CD4-positive, CD25-positive, alpha-beta regulatory T cell (primary cell): ENCODE results near the gene SELENOF. TPM values are rescaled to one million over a fixed set of nuclear protein-coding genes. Genes with fewer than 3 reads are reported as not detected.

Experiments
- ATAC-seq, 2 donors: fragments of 150-1000 bp; cut with Tn5 transposase; one replicate each; pipeline ENCODE4 v1.10.0; 2021; ENCODE audit warnings: low read depth in 2 of 2, moderate number of reproducible peaks in 2 of 2, moderate library complexity in 1 of 2
- DNase-seq, 3 donors: peaks; one replicate each; pipeline versions ENCODE4 v3.0.0 to v3.0.0-alpha.2; 2012 to 2022; ENCODE audit warnings: mixed read lengths in 1 of 3
- H3K27ac ChIP-seq: one replicate; pipeline ENCODE4 v1.7.0; 2013; ENCODE audit warnings: mild to moderate bottlenecking, low read length; ENCODE audit not compliant: insufficient read depth, poor library complexity, severe bottlenecking
- H3K27me3 ChIP-seq: one replicate; pipeline ENCODE4 v1.7.0; 2013; ENCODE audit warnings: low read length; ENCODE audit not compliant: control insufficient read depth, insufficient read depth
- H3K36me3 ChIP-seq: one replicate; pipeline ENCODE4 v1.7.0; 2013; ENCODE audit warnings: mild to moderate bottlenecking, low read length, moderate library complexity; ENCODE audit not compliant: control insufficient read depth, insufficient read depth
- H3K4me1 ChIP-seq: 2 replicates; pipeline ENCODE4 v1.7.0; 2013; ENCODE audit warnings: mild to moderate bottlenecking, low read length; ENCODE audit not compliant: insufficient read depth, control insufficient read depth, poor library complexity, severe bottlenecking
- H3K4me3 ChIP-seq: one replicate; pipeline ENCODE4 v1.7.0; 2013; ENCODE audit warnings: low read depth, mild to moderate bottlenecking, low read length, moderate library complexity
- H3K9me3 ChIP-seq, 2 experiments: 1 replicate in 1 of 2; 2 replicates in 1 of 2; pipeline ENCODE4 v1.7.0; 2013; ENCODE audit warnings: low read length in 2 of 2, mild to moderate bottlenecking in 1 of 2, moderate library complexity in 1 of 2; ENCODE audit not compliant: control insufficient read depth in 2 of 2
- H3K27ac Mint-ChIP-seq, 3 donors: one replicate each; pipeline ENCODE4 v1.8.0; 2020 to 2022; ENCODE audit warnings: mild to moderate bottlenecking in 3 of 3, mixed read lengths in 3 of 3, moderate library complexity in 2 of 3
- H3K27me3 Mint-ChIP-seq: one replicate; pipeline ENCODE4 v1.8.0; 2022; ENCODE audit warnings: mild to moderate bottlenecking, mixed read lengths
- H3K36me3 Mint-ChIP-seq: one replicate; pipeline ENCODE4 v1.8.0; 2020; ENCODE audit warnings: mixed read lengths
- H3K4me1 Mint-ChIP-seq, 4 donors: one replicate each; pipeline ENCODE4 v1.8.0; 2020 to 2022; ENCODE audit warnings: mixed read lengths in 4 of 4, mild to moderate bottlenecking in 1 of 4
- H3K4me3 Mint-ChIP-seq, 4 donors: one replicate each; pipeline ENCODE4 v1.8.0; 2020 to 2022; ENCODE audit warnings: mild to moderate bottlenecking in 4 of 4, mixed read lengths in 4 of 4, moderate library complexity in 3 of 4
- H3K9me3 Mint-ChIP-seq, 7 donors: one replicate each; pipeline ENCODE4 v1.8.0; 2020 to 2022; ENCODE audit warnings: mixed read lengths in 7 of 7, mild to moderate bottlenecking in 3 of 7, moderate library complexity in 2 of 7
- polyA plus RNA-seq, 4 donors: library from polyadenylated mRNA; unstranded; fragments of 300-500 nt; fragmentation: Illumina TruSeq; gene quantifications; one replicate each; pipeline ENCODE4 v1.2.3, GENCODE V29; 2021
- total RNA-seq: library from RNA; stranded (reverse); gene quantifications from one replicate; pipeline ENCODE4 v1.2.3, GENCODE V29; 2022

Gene SELENOF
- total and polyA plus RNA-seq, 5 donors from 2014 or later = 128 to 322 (median 295) TPM

DNA sequence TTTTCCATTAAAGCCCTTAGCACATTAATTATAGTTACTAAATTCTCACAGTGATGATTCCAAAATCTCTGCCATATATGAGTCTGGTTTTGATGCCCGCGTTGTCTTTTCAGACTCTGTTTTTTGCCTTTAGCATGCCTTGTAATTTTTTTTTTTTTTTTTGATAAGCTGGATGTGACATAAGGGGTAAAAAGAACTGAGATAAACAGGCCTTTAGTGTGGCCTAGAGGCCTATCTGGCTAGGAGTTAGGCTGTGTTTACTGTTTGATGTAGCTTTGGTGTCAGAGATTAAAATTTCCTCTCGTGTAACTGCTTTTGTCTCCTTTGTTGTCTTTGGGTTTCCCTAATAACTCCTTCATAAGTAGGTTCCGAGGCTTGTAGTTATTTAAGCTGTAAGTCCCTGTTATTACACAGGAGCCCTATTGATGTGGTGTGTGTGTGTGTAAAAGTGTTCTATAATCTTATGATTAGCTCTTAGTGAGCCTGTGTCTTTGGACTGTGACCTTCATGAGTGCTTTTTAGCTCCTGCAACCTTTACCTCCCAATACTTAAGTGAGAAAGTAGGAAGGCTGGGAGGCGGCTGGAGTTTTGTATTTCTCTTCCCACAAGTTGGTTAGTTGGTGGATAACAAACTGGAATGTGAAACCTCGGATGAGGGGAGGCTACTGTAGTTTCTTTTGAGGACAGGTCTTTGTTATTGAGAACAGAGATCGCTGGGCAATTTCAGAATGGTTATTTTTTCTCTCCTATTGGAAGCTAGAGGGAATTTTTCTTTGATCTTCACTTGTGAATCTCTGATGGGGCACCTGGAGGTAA is 19.8 kb upstream of the SELENOF start:
- no peak overlapping the region for H3K27ac ChIP-seq
- Mint-ChIP-seq H3K4me1 (peaks cover 11 to 30% (median 29%) of the 10 kb centered on the region in 4 donors), H3K4me3 (peak overlapping the region in 2 of 4 donors; percentile 6 to 23), H3K27ac (peak overlapping the region; percentile 6 to 76 (median 29)), H3K36me3 (no peaks in the 10 kb centered on the region), H3K9me3 (no peaks in the 10 kb centered on the region), H3K27me3 (peaks cover 4% of the 10 kb centered on the region)
- no peak overlapping the region for H3K4me3 ChIP-seq
- H3K36me3 ChIP-seq = no peaks in the 10 kb centered on the region
- H3K4me1 ChIP-seq = no peaks in the 10 kb centered on the region
- ATAC-seq (no peak), DNase-seq (peak in 1 of 3 donors; percentile 7)
- H3K9me3 ChIP-seq = no peaks in the 10 kb centered on the region
- H3K27me3 ChIP-seq = no peaks in the 10 kb centered on the region

- Mint-ChIP-seq H3K4me3 (peak overlapping the region in 1 of 4 donors; percentile 6), H3K9me3 (no peaks in the 10 kb centered on the region), H3K36me3 (no peaks in the 10 kb centered on the region), H3K4me1 (peaks cover 11 to 27% (median 26%) of the 10 kb centered on the region in 4 donors), H3K27ac (peak overlapping the region in 1 of 3 donors; percentile 76), H3K27me3 (peaks cover 4% of the 10 kb centered on the region)
- no peak overlapping the region for H3K4me3 ChIP-seq
- no peak for ATAC-seq
- no peak overlapping the region for H3K27ac ChIP-seq
- no peaks in the 10 kb centered on the region for H3K9me3 ChIP-seq
- DNase-seq = no peak
- H3K4me1 ChIP-seq = no peaks in the 10 kb centered on the region
- no peaks in the 10 kb centered on the region for H3K36me3 ChIP-seq
- H3K27me3 ChIP-seq = no peaks in the 10 kb centered on the region
Observed at GRCh38 chr1:86933051-86933450, 19.1 kb upstream of the SELENOF start.

- H3K4me1 ChIP-seq = no peaks in the 10 kb centered on the region
- no peak overlapping the region for H3K4me3 ChIP-seq
- ATAC-seq (no peak), DNase-seq (no peak)
- no peak overlapping the region for H3K27ac ChIP-seq
- Mint-ChIP-seq H3K27ac (no peak overlapping the region), H3K4me1 (peaks cover 20 to 43% (median 25%) of the 10 kb centered on the region in 4 donors), H3K27me3 (peaks cover 4% of the 10 kb centered on the region), H3K4me3 (no peak overlapping the region), H3K36me3 (peaks cover 4% of the 10 kb centered on the region), H3K9me3 (peaks cover 0 to 17% (median 2%) of the 10 kb centered on the region in 7 donors)
- no peaks in the 10 kb centered on the region for H3K27me3 ChIP-seq
- no peaks in the 10 kb centered on the region for H3K36me3 ChIP-seq
- peaks cover 0 to 9% of the 10 kb centered on the region in 2 experiments for H3K9me3 ChIP-seq
Observed at GRCh38 chr1:86928819-86929218, 14.9 kb upstream of the SELENOF start.

DNA sequence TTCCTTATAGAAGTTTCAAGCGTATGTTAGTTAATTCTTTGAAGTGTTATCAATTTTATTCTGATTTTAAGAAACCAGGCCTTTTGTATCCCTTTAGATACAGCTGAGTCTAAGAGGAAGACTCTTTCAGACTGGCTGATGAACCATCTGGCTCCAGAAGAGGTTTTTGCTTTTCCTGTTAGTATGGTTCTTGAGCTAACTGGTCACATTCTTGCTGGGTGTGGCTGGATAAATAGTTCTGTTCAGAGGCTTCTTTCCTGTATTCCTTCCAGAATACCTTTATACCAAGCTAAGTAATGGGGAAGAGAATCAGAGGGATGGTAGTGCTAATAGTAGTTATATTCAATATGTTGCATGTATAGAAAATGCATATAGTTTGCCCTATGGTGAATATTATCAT is 13.0 kb upstream of the SELENOF start:
- DNase-seq = no peak
- Histone ChIP-seq H3K36me3 (no peaks in the 10 kb centered on the region), H3K9me3 (peaks cover 8 to 18% of the 10 kb centered on the region in 2 experiments), H3K4me3 (no peak overlapping the region), H3K27ac (no peak overlapping the region), H3K4me1 (no peaks in the 10 kb centered on the region), H3K27me3 (no peaks in the 10 kb centered on the region)
- Mint-ChIP-seq H3K4me3 (no peak overlapping the region), H3K36me3 (peaks cover 4% of the 10 kb centered on the region), H3K9me3 (peaks cover 0 to 29% (median 6%) of the 10 kb centered on the region in 7 donors), H3K4me1 (peaks cover 14 to 31% (median 17%) of the 10 kb centered on the region in 4 donors), H3K27me3 (peaks cover under 1% of the 10 kb centered on the region), H3K27ac (no peak overlapping the region)
- ATAC-seq = no peak

DNA sequence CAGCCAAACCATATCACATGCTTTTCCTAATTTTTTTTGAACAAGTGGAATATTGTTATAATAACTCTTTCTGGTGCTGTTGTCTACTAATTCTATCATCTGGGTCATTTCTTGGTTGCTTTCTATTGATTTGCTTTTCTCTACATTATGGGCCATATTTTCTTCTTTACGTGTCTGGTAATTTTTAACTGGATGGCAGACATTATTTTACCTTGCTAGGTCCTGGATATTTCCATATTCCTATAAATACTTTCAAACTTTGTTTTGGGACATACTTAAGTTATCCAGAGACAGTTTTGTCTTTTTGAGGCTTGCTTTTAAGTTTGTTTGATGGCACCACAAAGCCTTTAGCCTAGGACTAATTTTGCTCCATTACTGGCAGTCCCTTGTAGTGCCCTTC is 11.8 kb upstream of the SELENOF start:
- Mint-ChIP-seq H3K4me1 (peaks cover 12 to 30% (median 19%) of the 10 kb centered on the region in 4 donors), H3K27me3 (no peaks in the 10 kb centered on the region), H3K36me3 (peaks cover 8% of the 10 kb centered on the region), H3K4me3 (no peak overlapping the region), H3K27ac (no peak overlapping the region), H3K9me3 (peaks cover 0 to 33% (median 6%) of the 10 kb centered on the region in 7 donors)
- Histone ChIP-seq H3K36me3 (no peaks in the 10 kb centered on the region), H3K27me3 (no peaks in the 10 kb centered on the region), H3K4me3 (no peak overlapping the region), H3K27ac (no peak overlapping the region), H3K4me1 (no peaks in the 10 kb centered on the region), H3K9me3 (peaks cover 12 to 18% of the 10 kb centered on the region in 2 experiments)
- no peak for DNase-seq
- no peak for ATAC-seq

- no peak overlapping the region for H3K4me3 ChIP-seq
- H3K4me1 ChIP-seq = no peaks in the 10 kb centered on the region
- no peak for ATAC-seq
- H3K27me3 Mint-ChIP-seq = no peaks in the 10 kb centered on the region
- H3K27ac ChIP-seq = no peak overlapping the region
- no peak for DNase-seq
- H3K36me3 Mint-ChIP-seq = peaks cover 8% of the 10 kb centered on the region
- peaks cover 12 to 18% of the 10 kb centered on the region in 2 experiments for H3K9me3 ChIP-seq
- no peaks in the 10 kb centered on the region for H3K36me3 ChIP-seq
- H3K9me3 Mint-ChIP-seq = peaks cover 0 to 33% (median 6%) of the 10 kb centered on the region in 7 donors
- no peaks in the 10 kb centered on the region for H3K27me3 ChIP-seq
- no peak overlapping the region for H3K4me3 Mint-ChIP-seq
- H3K4me1 Mint-ChIP-seq = peaks cover 15 to 31% (median 18%) of the 10 kb centered on the region in 4 donors
- H3K27ac Mint-ChIP-seq = no peak overlapping the region
Observed at GRCh38 chr1:86924324-86924960, 10.5 kb upstream of the SELENOF start.

DNA sequence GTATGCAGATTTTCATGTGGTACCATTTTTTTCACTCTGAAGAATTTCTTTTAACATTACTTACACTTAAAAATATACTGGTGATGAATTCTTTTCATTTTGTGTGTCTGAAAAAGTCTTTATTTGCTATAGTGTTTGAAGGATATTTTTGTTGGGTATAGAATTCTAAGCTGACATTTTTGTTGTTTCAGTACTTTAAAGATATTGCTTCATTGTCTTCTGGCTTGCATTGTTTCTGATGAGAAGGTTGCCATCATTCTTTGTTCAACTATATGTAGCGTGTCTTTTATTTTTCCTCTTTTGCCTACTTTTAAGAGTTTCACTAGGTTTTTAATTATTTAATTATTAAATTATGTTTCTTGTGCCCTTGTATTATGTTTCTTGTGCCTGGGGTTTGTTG is 8.5 kb upstream of the SELENOF start:
- H3K36me3 ChIP-seq = no peaks in the 10 kb centered on the region
- no peak for ATAC-seq
- H3K9me3 ChIP-seq = peaks cover 12 to 18% of the 10 kb centered on the region in 2 experiments
- H3K27ac ChIP-seq = no peak overlapping the region
- Mint-ChIP-seq H3K36me3 (peaks cover 8% of the 10 kb centered on the region), H3K27ac (no peak overlapping the region), H3K4me3 (no peak overlapping the region), H3K4me1 (peaks cover 10 to 28% (median 19%) of the 10 kb centered on the region in 4 donors), H3K9me3 (peaks cover 0 to 33% (median 6%) of the 10 kb centered on the region in 7 donors), H3K27me3 (no peaks in the 10 kb centered on the region)
- H3K4me3 ChIP-seq = no peak overlapping the region
- no peak for DNase-seq
- no peaks in the 10 kb centered on the region for H3K4me1 ChIP-seq
- no peaks in the 10 kb centered on the region for H3K27me3 ChIP-seq
